Measurements from ENCODE around the gene GNAL. TPM values are rescaled to one million over a fixed set of nuclear protein-coding genes. Genes with fewer than 3 reads are reported as not detected.

The GNAL gene
- total RNA-seq, 1 experiment from 2014 or later: 24.0 TPM

DNA sequence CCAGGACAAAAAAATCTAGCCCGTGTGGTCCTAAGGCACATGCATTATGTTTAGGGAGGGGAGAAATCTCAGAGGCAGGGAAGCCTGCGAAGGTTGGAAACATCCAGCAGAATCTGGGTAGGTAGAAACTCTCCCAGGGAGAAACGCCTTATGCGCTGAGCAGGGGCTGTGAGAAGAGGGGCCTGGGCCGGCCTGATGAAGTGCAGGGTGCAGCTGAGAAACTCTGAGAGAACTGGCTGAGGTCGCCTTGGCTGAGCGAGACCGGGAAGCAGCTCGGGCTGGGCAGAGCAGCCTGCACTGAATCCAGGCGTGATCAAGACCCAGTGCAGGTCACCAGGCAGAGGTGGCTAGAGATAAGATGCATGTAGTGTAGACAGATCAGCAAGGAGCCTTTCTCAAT is 177.3 kb downstream of the GNAL start:
- no peak overlapping the region for H4K91ac ChIP-seq (ENCODE audit: insufficient read length, low read depth, low read length)
- no peaks in the 10 kb centered on the region for H3K27me3 ChIP-seq (ENCODE audit: insufficient read depth, low read length)
- H4K5ac ChIP-seq (ENCODE audit: insufficient read length, low read depth, low read length): no peak overlapping the region
- no peak overlapping the region for H2BK12ac ChIP-seq (ENCODE audit: insufficient read length, low read depth, low read length)
- no peaks in the 10 kb centered on the region for H3K79me2 ChIP-seq (ENCODE audit: insufficient read depth, low read length)
- no peak overlapping the region for H3K4me2 ChIP-seq (ENCODE audit: insufficient read depth, insufficient read length, low read length)
- Mint-ChIP-seq H3K4me1 (peaks cover 7 to 8% of the 10 kb centered on the region in 2 experiments), H3K4me3 (no peak overlapping the region), H3K36me3 (ENCODE audit: insufficient read depth in 1 of 3, low read depth in 3 of 3) (peaks cover 8 to 25% (median 13%) of the 10 kb centered on the region in 3 experiments; a peak in 6 of 7 replicates), H3K9me3 (no peaks in the 10 kb centered on the region), H3K27me3 (ENCODE audit: low read depth) (no peaks in the 10 kb centered on the region), H3K27ac (peak overlapping the region; percentile 50 to 93 (median 62); a peak in 5 of 7 replicates)
- no CpG with 5 or more reads among the region's 10 CpGs for WGBS (ENCODE audit: extremely low coverage, insufficient read length, low lambda C conversion rate)
- H2BK15ac ChIP-seq (ENCODE audit: low read depth, low read length): no peak overlapping the region
- H3K18ac ChIP-seq (ENCODE audit: insufficient read length, low read depth, low read length): no peak overlapping the region
- H2BK5ac ChIP-seq (ENCODE audit: insufficient read length, low read length): no peak overlapping the region
- no peak overlapping the region for H3K4ac ChIP-seq (ENCODE audit: low read depth, low read length)
- no peaks in the 10 kb centered on the region for H3K9me3 ChIP-seq (ENCODE audit: control insufficient read depth, low read depth, low read length)
- H3K23ac ChIP-seq (ENCODE audit: insufficient read length, low read depth, low read length): no peak overlapping the region
- no peak overlapping the region for H2AK5ac ChIP-seq (ENCODE audit: insufficient read length, low read length)
- no peaks in the 10 kb centered on the region for H3K79me1 ChIP-seq (ENCODE audit: insufficient read depth, low read depth, low read length, poor library complexity, severe bottlenecking)
- no peak overlapping the region for H2AFZ ChIP-seq (ENCODE audit: low read length)
- H4K8ac ChIP-seq (replicated peaks; ENCODE audit: insufficient read length, low read depth, low read length): no peak overlapping the region
- H3K9ac ChIP-seq (ENCODE audit: extremely low read depth, insufficient read length, low read length): no peak overlapping the region
- H3K27ac ChIP-seq (ENCODE audit: insufficient read length, low read depth, low read length): no peak overlapping the region
- H2BK120ac ChIP-seq (ENCODE audit: low read depth, low read length, poor library complexity, severe bottlenecking): no peak overlapping the region
- H3K14ac ChIP-seq (ENCODE audit: insufficient read depth, low read length): no peak overlapping the region; the same call in 1 of the 2 replicates
- no peak overlapping the region for H3T11ph ChIP-seq (ENCODE audit: low read length)
- H4K20me1 ChIP-seq (ENCODE audit: control insufficient read depth, insufficient read depth, insufficient read length): no peaks in the 10 kb centered on the region
- peaks cover 4% of the 10 kb centered on the region for H3K4me1 ChIP-seq (ENCODE audit: insufficient read depth, low read length)
- H3K56ac ChIP-seq (ENCODE audit: insufficient read length, low read depth, low read length): no peak overlapping the region
- no peak for TF ChIP-seq CTCF (conservative IDR thresholded peaks at IDR 0.05)
- H2BK20ac ChIP-seq (ENCODE audit: low read depth, low read length, poor library complexity, severe bottlenecking): no peak overlapping the region
- H3K23me2 ChIP-seq (ENCODE audit: insufficient read length, low read depth, low read length, poor library complexity, severe bottlenecking): no peaks in the 10 kb centered on the region
- DNase-seq: no peak
